Measurements from ENCODE around the gene ADAMTS9. TPM values are rescaled to one million over a fixed set of nuclear protein-coding genes. Genes with fewer than 3 reads are reported as not detected.

Gene ADAMTS9
- polyA plus RNA-seq, 1 experiment, result 1.1 TPM

DNA sequence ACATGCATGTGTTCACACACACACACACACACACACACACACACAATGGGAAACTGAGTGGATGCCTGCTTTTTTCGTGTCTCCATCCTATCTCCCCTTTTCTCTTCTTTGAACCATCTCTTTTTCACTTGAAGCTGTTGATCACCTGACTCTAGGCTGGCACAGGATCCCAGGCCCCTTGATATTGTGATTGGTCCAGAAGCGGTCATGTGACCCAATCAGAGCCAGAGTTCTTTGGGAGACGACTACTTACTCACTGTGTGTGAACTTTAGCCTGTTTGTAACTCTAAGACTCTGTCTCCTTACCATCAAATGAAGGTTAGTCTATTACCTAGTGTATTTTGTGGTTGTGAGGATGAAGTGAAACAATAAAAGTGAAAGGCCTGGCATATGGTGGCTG lies 172.9 kb downstream of the ADAMTS9 start:
- CTCF ChIA-PET, result interaction anchor here (0.6 to 2.0 kb wide), 2 partner anchors 12 to 16 kb away, joined by 4 to 9 read pairs; no protein-coding TSS in a partner anchor
- POLR2A ChIA-PET, result no interaction called here

GRCh38 chr3:64509206-64509605 lies 178.6 kb downstream of the ADAMTS9 start:
- POLR2A ChIA-PET, result no interaction called here
- TF ChIP-seq CTCF (IDR thresholded peaks at IDR 0.05; ENCODE audit: low read depth, low read length), result no peak
- Histone ChIP-seq H3K27ac (ENCODE audit: low read depth, low read length) (no peak overlapping the region), H3K27me3 (ENCODE audit: control insufficient read depth, insufficient read depth, low read length) (no peaks in the 10 kb centered on the region), H3K4me3 (ENCODE audit: low read depth, low read length) (no peak overlapping the region), H3K9me3 (ENCODE audit: control insufficient read depth, insufficient read depth, low read length) (no peaks in the 10 kb centered on the region)
- no peak for DNase-seq (ENCODE audit: low read depth, low spot score)
- CTCF ChIA-PET, result no interaction called here

More for the DNA sequence above, 172.9 kb downstream of the ADAMTS9 start:
- no peak for DNase-seq (ENCODE audit: low read depth, low spot score)
- H3K27ac ChIP-seq (ENCODE audit: low read depth, low read length), result no peak overlapping the region
- H3K27me3 ChIP-seq (ENCODE audit: control insufficient read depth, insufficient read depth, low read length), result no peaks in the 10 kb centered on the region
- no peak overlapping the region for H3K4me3 ChIP-seq (ENCODE audit: low read depth, low read length)
- no peak for TF ChIP-seq CTCF (IDR thresholded peaks at IDR 0.05; ENCODE audit: low read depth, low read length)
- no peaks in the 10 kb centered on the region for H3K9me3 ChIP-seq (ENCODE audit: control insufficient read depth, insufficient read depth, low read length)

DNA sequence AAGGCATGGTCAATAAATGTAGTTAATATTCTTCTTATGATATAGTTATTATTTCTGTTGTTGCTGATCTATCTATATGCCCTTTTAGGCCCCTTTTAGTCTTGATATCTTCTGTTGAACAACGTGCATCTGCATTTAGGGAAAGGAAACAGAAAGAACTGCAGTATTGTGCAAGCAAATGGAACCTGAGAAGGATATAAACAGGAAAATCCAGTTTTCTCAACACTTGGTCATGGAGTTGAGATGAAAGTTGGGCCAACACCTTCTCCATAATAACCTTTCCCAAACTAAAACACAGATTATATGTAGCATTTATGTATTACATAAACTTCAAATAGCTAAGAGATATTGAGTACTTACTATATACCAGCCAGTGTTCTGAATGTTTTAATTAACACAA lies 179.7 kb downstream of the ADAMTS9 start:
- Histone ChIP-seq H3K27ac (ENCODE audit: low read depth, low read length) (no peak overlapping the region), H3K4me3 (ENCODE audit: low read depth, low read length) (no peak overlapping the region), H3K27me3 (ENCODE audit: control insufficient read depth, insufficient read depth, low read length) (no peaks in the 10 kb centered on the region), H3K9me3 (ENCODE audit: control insufficient read depth, insufficient read depth, low read length) (no peaks in the 10 kb centered on the region)
- ChIA-PET CTCF (interaction anchor here (1.7 kb wide), 1 partner anchor 23 kb away, joined by 3 read pairs; no protein-coding TSS in a partner anchor), POLR2A (no interaction called here)
- no peak for TF ChIP-seq CTCF (IDR thresholded peaks at IDR 0.05; ENCODE audit: low read depth, low read length)
- no peak for DNase-seq (ENCODE audit: low read depth, low spot score)

- Histone ChIP-seq H3K9me3 (ENCODE audit: control insufficient read depth, insufficient read depth, low read length) (no peaks in the 10 kb centered on the region), H3K27me3 (ENCODE audit: control insufficient read depth, insufficient read depth, low read length) (no peaks in the 10 kb centered on the region), H3K27ac (ENCODE audit: low read depth, low read length) (no peak overlapping the region), H3K4me3 (ENCODE audit: low read depth, low read length) (no peak overlapping the region)
- POLR2A ChIA-PET, result no interaction called here
- no peak for DNase-seq (ENCODE audit: low read depth, low spot score)
- TF ChIP-seq CTCF (IDR thresholded peaks at IDR 0.05; ENCODE audit: low read depth, low read length), result no peak
- CTCF ChIA-PET, result interaction anchor here (0.6 to 2.1 kb wide), 3 partner anchors 24 to 543 kb away, joined by 3 to 6 read pairs (median 4); partner anchors contain the start of gene PSMD6
Observed at GRCh38 chr3:64506255-64506654, 181.5 kb downstream of the ADAMTS9 start.

- no peak for DNase-seq (ENCODE audit: low read depth, low spot score)
- H3K9me3 ChIP-seq (ENCODE audit: control insufficient read depth, insufficient read depth, low read length), result no peaks in the 10 kb centered on the region
- CTCF ChIA-PET, result no interaction called here
- H3K27me3 ChIP-seq (ENCODE audit: control insufficient read depth, insufficient read depth, low read length), result no peaks in the 10 kb centered on the region
- no peak for TF ChIP-seq CTCF (IDR thresholded peaks at IDR 0.05; ENCODE audit: low read depth, low read length)
- POLR2A ChIA-PET, result no interaction called here
- no peak overlapping the region for H3K27ac ChIP-seq (ENCODE audit: low read depth, low read length)
- no peak overlapping the region for H3K4me3 ChIP-seq (ENCODE audit: low read depth, low read length)
Observed at GRCh38 chr3:64505419-64505818, 182.4 kb downstream of the ADAMTS9 start.

All from AG04450 (cell line).